ENCODE measurements around the gene SMC1B. TPM values are rescaled to one million over a fixed set of nuclear protein-coding genes. Genes with fewer than 3 reads are reported as not detected.

SMC1B gene
- total and polyA plus RNA-seq, 2 experiments from 2014 or later: 0.10 TPM; not detected in 1

- Histone ChIP-seq H3K4me1 (ENCODE audit: insufficient read depth) (no peaks in the 10 kb centered on the region), H3K9me2 (replicated peaks; ENCODE audit: insufficient read depth) (no peaks in the 10 kb centered on the region), H2AFZ (no peak overlapping the region), H3K79me2 (no peaks in the 10 kb centered on the region), H3K9me3 (ENCODE audit: low read depth) (no peaks in the 10 kb centered on the region), H3K4me3 (no peak overlapping the region), H4K20me1 (ENCODE audit: insufficient read depth, poor library complexity, severe bottlenecking) (no peaks in the 10 kb centered on the region), H3K27ac (no peak overlapping the region), H3K4me2 (no peak overlapping the region), H3K27me3 (no peaks in the 10 kb centered on the region), H3K36me3 (replicated peaks; ENCODE audit: insufficient read depth, low read depth) (no peaks in the 10 kb centered on the region)
- WGBS (ENCODE audit: low lambda C conversion rate, missing lambda C conversion rate): 75% methylated on average over 5 of the region's 5 CpGs
- TF ChIP-seq EZH2 (IDR thresholded peaks at IDR 0.05; ENCODE audit: borderline replicate concordance) (no peak), EZH2phosphoT487 (IDR thresholded peaks at IDR 0.05; ENCODE audit: low read depth, severe bottlenecking, unreplicated experiment) (no peak), CTCF (IDR thresholded peaks at IDR 0.05; ENCODE audit: poor library complexity) (peak; percentile 13)
- DNase-seq (ENCODE audit: low spot score): peak; percentile 28
These were observed 69.1 kb downstream of the SMC1B start for GRCh38 chr22:45344334-45344733.

- Histone ChIP-seq H3K9me2 (replicated peaks; ENCODE audit: insufficient read depth) (no peaks in the 10 kb centered on the region), H3K36me3 (replicated peaks; ENCODE audit: insufficient read depth, low read depth) (no peaks in the 10 kb centered on the region), H3K4me3 (no peak overlapping the region), H3K79me2 (no peaks in the 10 kb centered on the region), H3K4me2 (no peak overlapping the region), H4K20me1 (ENCODE audit: insufficient read depth, poor library complexity, severe bottlenecking) (no peaks in the 10 kb centered on the region), H3K4me1 (ENCODE audit: insufficient read depth) (no peaks in the 10 kb centered on the region), H3K9me3 (ENCODE audit: low read depth) (no peaks in the 10 kb centered on the region), H3K27ac (no peak overlapping the region), H2AFZ (no peak overlapping the region), H3K27me3 (no peaks in the 10 kb centered on the region)
- TF ChIP-seq EZH2 (IDR thresholded peaks at IDR 0.05; ENCODE audit: borderline replicate concordance) (no peak), CTCF (IDR thresholded peaks at IDR 0.05; ENCODE audit: poor library complexity) (no peak), EZH2phosphoT487 (IDR thresholded peaks at IDR 0.05; ENCODE audit: low read depth, severe bottlenecking, unreplicated experiment) (no peak)
- no peak for DNase-seq (ENCODE audit: low spot score)
- WGBS (ENCODE audit: low lambda C conversion rate, missing lambda C conversion rate): 98% methylated on average over 8 of the region's 8 CpGs
These were observed 70.3 kb downstream of the SMC1B start for GRCh38 chr22:45343143-45343542.

- H4K20me1 ChIP-seq (ENCODE audit: insufficient read depth, poor library complexity, severe bottlenecking): no peaks in the 10 kb centered on the region
- no peaks in the 10 kb centered on the region for H3K36me3 ChIP-seq (replicated peaks; ENCODE audit: insufficient read depth, low read depth)
- H3K4me2 ChIP-seq: no peak overlapping the region
- TF ChIP-seq EZH2phosphoT487 (IDR thresholded peaks at IDR 0.05; ENCODE audit: low read depth, severe bottlenecking, unreplicated experiment) (no peak), CTCF (IDR thresholded peaks at IDR 0.05; ENCODE audit: poor library complexity) (no peak), EZH2 (IDR thresholded peaks at IDR 0.05; ENCODE audit: borderline replicate concordance) (no peak)
- no peaks in the 10 kb centered on the region for H3K9me2 ChIP-seq (replicated peaks; ENCODE audit: insufficient read depth)
- H3K27ac ChIP-seq: no peak overlapping the region
- no peak overlapping the region for H3K4me3 ChIP-seq
- no peak for DNase-seq (ENCODE audit: low spot score)
- H3K79me2 ChIP-seq: no peaks in the 10 kb centered on the region
- 93% methylated on average over 6 of the region's 6 CpGs for WGBS (ENCODE audit: low lambda C conversion rate, missing lambda C conversion rate)
- H2AFZ ChIP-seq: no peak overlapping the region
- no peaks in the 10 kb centered on the region for H3K9me3 ChIP-seq (ENCODE audit: low read depth)
- H3K27me3 ChIP-seq: no peaks in the 10 kb centered on the region
- H3K4me1 ChIP-seq (ENCODE audit: insufficient read depth): peaks cover 4% of the 10 kb centered on the region
These were observed 71.9 kb downstream of the SMC1B start for GRCh38 chr22:45341498-45341897.

GRCh38 chr22:45340323-45340722, 73.1 kb downstream of the SMC1B start:
- no peak overlapping the region for H3K4me3 ChIP-seq
- no peaks in the 10 kb centered on the region for H3K36me3 ChIP-seq (replicated peaks; ENCODE audit: insufficient read depth, low read depth)

More at GRCh38 chr22:45340323-45340722, 73.1 kb downstream of the SMC1B start:
- Histone ChIP-seq H3K9me3 (ENCODE audit: low read depth) (no peaks in the 10 kb centered on the region), H3K9me2 (replicated peaks; ENCODE audit: insufficient read depth) (no peaks in the 10 kb centered on the region), H2AFZ (no peak overlapping the region), H3K27ac (no peak overlapping the region), H3K4me2 (no peak overlapping the region), H4K20me1 (ENCODE audit: insufficient read depth, poor library complexity, severe bottlenecking) (no peaks in the 10 kb centered on the region), H3K79me2 (no peaks in the 10 kb centered on the region), H3K4me1 (ENCODE audit: insufficient read depth) (peaks cover 6% of the 10 kb centered on the region), H3K27me3 (no peaks in the 10 kb centered on the region)
- WGBS (ENCODE audit: low lambda C conversion rate, missing lambda C conversion rate): 94% methylated on average over 8 of the region's 8 CpGs
- DNase-seq (ENCODE audit: low spot score): no peak
- no peak for TF ChIP-seq EZH2 (IDR thresholded peaks at IDR 0.05; ENCODE audit: borderline replicate concordance)
- TF ChIP-seq CTCF (IDR thresholded peaks at IDR 0.05; ENCODE audit: poor library complexity): no peak
- TF ChIP-seq EZH2phosphoT487 (IDR thresholded peaks at IDR 0.05; ENCODE audit: low read depth, severe bottlenecking, unreplicated experiment): no peak

Measured in hepatocyte (in vitro differentiated cells).